Lower lobe of right lung (tissue), 2 donors: ENCODE data around the gene SNAP23. TPM values are rescaled to one million over a fixed set of nuclear protein-coding genes. Genes with fewer than 3 reads are reported as not detected.
A peak's percentile ranks its signal among the peaks of the same experiment; 100 is the strongest.

Experiments used
- ATAC-seq, 2 donors: fragments of 200-7000 bp; cut with Tn5 transposase; one replicate each; pipeline ENCODE4 v1.9.1; 2020 to 2022; ENCODE audit warnings: mild to moderate bottlenecking in 2 of 2, moderate library complexity in 2 of 2
- DNase-seq: peaks from one replicate; pipeline ENCODE4 v3.0.0-alpha.2; 2020
- H3K27ac ChIP-seq: fragments of 200-600 bp; one replicate; pipeline ENCODE4 v1.8.0; 2022
- H3K27me3 ChIP-seq: fragments of 200-600 bp; one replicate; pipeline ENCODE4 v1.8.0; 2022; ENCODE audit warnings: low read depth
- H3K36me3 ChIP-seq: fragments of 200-600 bp; one replicate; pipeline ENCODE4 v1.8.0; 2022; ENCODE audit warnings: mild to moderate bottlenecking
- H3K4me1 ChIP-seq: fragments of 200-600 bp; one replicate; pipeline ENCODE4 v1.8.0; 2022
- H3K4me3 ChIP-seq: fragments of 200-600 bp; one replicate; pipeline ENCODE4 v1.8.0; 2022; ENCODE audit warnings: mild to moderate bottlenecking
- H3K9me3 ChIP-seq: fragments of 200-600 bp; one replicate; pipeline ENCODE4 v1.8.0; 2022
- CTCF ChIP-seq: fragments of 200-600 bp; IDR thresholded peaks from one replicate; pipeline ENCODE4 v1.8.0; 2022; ENCODE audit warnings: antibody characterized with exemption, mild to moderate bottlenecking
- intact Hi-C: fragments of 100-400 bp; cut with DNase I; formaldehyde crosslinking; loops from one replicate; pipeline ENCODE4 v1.11.0; 2022
- total RNA-seq: library from RNA; stranded (reverse); fragmentation: NEBNext Ultra II Directional; extraction: Animal tissue kit (Norgen Biotek cat#: 25700); gene quantifications from one replicate; pipeline ENCODE4 v1.2.1, GENCODE V29; 2021
- donor health status: DM: no; HTN: yes; CAD: no; lungs with severe emphysema.

SNAP23 gene
- total RNA-seq, 1 donor from 2014 or later, result 79.3 TPM

- Histone ChIP-seq H3K9me3 (no peaks in the 10 kb centered on the region), H3K4me3 (peak overlapping the region; percentile 94), H3K4me1 (peaks cover 59% of the 10 kb centered on the region), H3K27me3 (no peaks in the 10 kb centered on the region), H3K36me3 (peaks cover 2% of the 10 kb centered on the region), H3K27ac (peak overlapping the region; percentile 97)
- no peak for ATAC-seq
- no peak for DNase-seq
- no peak for TF ChIP-seq CTCF
- intact Hi-C loops, result no loop called here
Measured at GRCh38 chr15:42490291-42490670, 5.2 kb upstream of the SNAP23 start.

GRCh38 chr15:42490671-42491538 lies 4.5 kb upstream of the SNAP23 start, which contains the start of gene ZNF106:
TSS of gene ZNF106 (minus strand) at chr15:42491141. CDS start at chr15:42472289, 18,852 bp downstream.
- H3K4me1 ChIP-seq, result peaks cover 60% of the 10 kb centered on the region
- H3K4me3 ChIP-seq, result peak within 1 kb of the TSS; percentile 94
- peak; percentile 17 for TF ChIP-seq CTCF
- H3K27ac ChIP-seq, result peak within 1 kb of the TSS; percentile 97
- intact Hi-C loops, result no loop called here
- H3K36me3 ChIP-seq, result no peaks in the 10 kb centered on the region
- H3K27me3 ChIP-seq, result no peaks in the 10 kb centered on the region
- ATAC-seq (peak; percentile 77 to 84), DNase-seq (peak; percentile 89)
- H3K9me3 ChIP-seq, result no peaks in the 10 kb centered on the region

- intact Hi-C loops, result no loop called here
- no peak for TF ChIP-seq CTCF
- Histone ChIP-seq H3K27me3 (no peaks in the 10 kb centered on the region), H3K4me1 (peaks cover 67% of the 10 kb centered on the region), H3K4me3 (peak overlapping the region; percentile 94), H3K9me3 (no peaks in the 10 kb centered on the region), H3K36me3 (no peaks in the 10 kb centered on the region), H3K27ac (peak overlapping the region; percentile 97)
- DNase-seq (no peak), ATAC-seq (peak; percentile 55 to 74)
Measured at GRCh38 chr15:42491539-42492225, 3.8 kb upstream of the SNAP23 start.

- intact Hi-C loops, result no loop called here
- Histone ChIP-seq H3K27ac (peak overlapping the region; percentile 93), H3K4me1 (peaks cover 74% of the 10 kb centered on the region), H3K9me3 (no peaks in the 10 kb centered on the region), H3K4me3 (no peak overlapping the region), H3K36me3 (no peaks in the 10 kb centered on the region), H3K27me3 (no peaks in the 10 kb centered on the region)
- ATAC-seq (no peak), DNase-seq (no peak)
- TF ChIP-seq CTCF, result no peak
Measured at GRCh38 chr15:42493679-42494078, 1.8 kb upstream of the SNAP23 start.

GRCh38 chr15:42494998-42495360 lies 455 bp upstream of the SNAP23 start:
- no peaks in the 10 kb centered on the region for H3K9me3 ChIP-seq
- intact Hi-C loops, result no loop called here
- ATAC-seq (peak; percentile 25 to 54), DNase-seq (no peak)
- no peak for TF ChIP-seq CTCF
- H3K4me1 ChIP-seq, result peaks cover 74% of the 10 kb centered on the region
- no peaks in the 10 kb centered on the region for H3K36me3 ChIP-seq
- peak overlapping the region; percentile 92 for H3K4me3 ChIP-seq
- H3K27me3 ChIP-seq, result no peaks in the 10 kb centered on the region
- H3K27ac ChIP-seq, result peak overlapping the region; percentile 93
